Erythroblast (primary cell): ENCODE measurements around the gene TMEM131.

Experiments used
- GATA1 ChIP-seq: IDR thresholded peaks from 2 replicates; pipeline ENCODE4 v1.6.1; 2011; ENCODE audit warnings: low read depth, mild to moderate bottlenecking, control low read depth, low read length, moderate library complexity
- POLR2A ChIP-seq: IDR thresholded peaks from 2 replicates; pipeline ENCODE4 v1.6.1; 2011; ENCODE audit warnings: mild to moderate bottlenecking, low read length

- TF ChIP-seq POLR2A (no peak), GATA1 (no peak)
Observed at GRCh38 chr2:97718051-97718882, 277.5 kb downstream of the TMEM131 start.
